HepG2 (cell line): ENCODE results near the gene DGCR8. TPM values are rescaled to one million over a fixed set of nuclear protein-coding genes. Genes with fewer than 3 reads are reported as not detected.
A peak's percentile ranks its signal among the peaks of the same experiment; 100 is the strongest.

ENCODE experiments used
- ATAC-seq: fragments of 200-7000 bp; cut with Tn5 transposase; 3 replicates; pipeline ENCODE4 v1.9.1; 2020; ENCODE audit warnings: mild to moderate bottlenecking, moderate library complexity
- BruUV-seq: library from RNA; stranded (reverse); fragments of 400-500 nt; replicated peaks from 2 replicates; lab custom pipeline; 2021; lab: Mats Ljungman, UMichigan
- CTCF ChIA-PET: fragments of 300-600 bp; formaldehyde crosslinking; extraction: SDS; loops from one replicate; lab custom pipeline; 2021; ENCODE audit warnings: low total read pairs, inconsistent platforms, low intra/inter-chr PET ratio; lab: Yijun Ruan, JAX
- POLR2A ChIA-PET: fragments of 350-600 bp; sonication (Branson Sonifier 250); formaldehyde crosslinking; loops from one replicate; lab custom pipeline; 2020; ENCODE audit warnings: antibody characterized with exemption, inconsistent platforms; lab: Yijun Ruan, JAX
- DNase-seq: peaks from one replicate; pipeline ENCODE4 v3.0.0-alpha.2; 2015; ENCODE audit warnings: low spot score
- FAIRE-seq: peaks from 3 replicates; lab custom pipeline; 2011; peaks lifted over from hg19 to GRCh38; lab: Jason Lieb, UNC
- H2AFZ ChIP-seq: one replicate; pipeline ENCODE4 v1.6.1; 2011; ENCODE audit warnings: low read length, inconsistent platforms
- H3K27ac ChIP-seq: fragments of 300-600 bp; 3 replicates; pipeline ENCODE4 v1.8.0; 2011; ENCODE audit warnings: mixed run types, mild to moderate bottlenecking, mixed read lengths, low read length, inconsistent platforms; ENCODE audit not compliant: insufficient read depth; ENCODE audit errors: extremely low read length
- H3K27me3 ChIP-seq, 2 experiments: fragments of 200-600 bp in 1 of 2; 2 replicates in 1 of 2; 3 replicates in 1 of 2; pipeline versions ENCODE4 v1.6.0 to v1.8.0; 2011; ENCODE audit warnings: low read length in 2 of 2, mild to moderate bottlenecking in 2 of 2, moderate library complexity in 2 of 2, inconsistent platforms in 1 of 2; ENCODE audit not compliant: insufficient read depth in 2 of 2, control insufficient read depth in 1 of 2
- H3K36me3 ChIP-seq, 2 experiments: fragments of 200-600 bp in 1 of 2; replicated peaks in 1 of 2; 2 replicates in 1 of 2; 3 replicates in 1 of 2; pipeline versions ENCODE4 v1.5.1 to v1.8.0; 2011; ENCODE audit warnings: low read length in 2 of 2, inconsistent platforms in 1 of 2; ENCODE audit not compliant: insufficient read depth in 2 of 2, control insufficient read depth in 1 of 2
- H3K4me1 ChIP-seq: 2 replicates; pipeline ENCODE4 v1.5.1; 2012; ENCODE audit warnings: low read length, inconsistent platforms; ENCODE audit not compliant: insufficient read depth
- H3K4me2 ChIP-seq: 2 replicates; pipeline ENCODE4 v1.6.0; 2011; ENCODE audit warnings: low read depth, low read length, inconsistent platforms
- H3K4me3 ChIP-seq, 3 experiments: fragments of 200-600 bp in 1 of 3; sonication (generic), shearing (Covaris generic) in 1 of 3; replicated peaks in 1 of 3; 2 replicates each; pipeline ENCODE4 v1.5.1; 2011 to 2016; ENCODE audit warnings: low read length in 3 of 3, inconsistent platforms in 2 of 3, low read depth in 2 of 3, mild to moderate bottlenecking in 2 of 3, control low read depth in 1 of 3, mixed read lengths in 1 of 3; ENCODE audit not compliant: insufficient read depth in 1 of 3
- H3K79me2 ChIP-seq: one replicate; pipeline ENCODE4 v1.6.1; 2011; ENCODE audit warnings: low read length, inconsistent platforms; ENCODE audit not compliant: insufficient read depth
- H3K9ac ChIP-seq: 2 replicates; pipeline ENCODE4 v1.6.0; 2011; ENCODE audit warnings: mild to moderate bottlenecking, low read depth, low read length, inconsistent platforms; ENCODE audit not compliant: insufficient read depth
- H3K9me3 ChIP-seq: 2 replicates; pipeline ENCODE4 v1.5.1; 2012; ENCODE audit warnings: mild to moderate bottlenecking, low read length
- H4K20me1 ChIP-seq: 2 replicates; pipeline ENCODE4 v1.6.0; 2011; ENCODE audit warnings: inconsistent platforms, mild to moderate bottlenecking, low read length, moderate library complexity; ENCODE audit not compliant: insufficient read depth
- BRF2 ChIP-seq: sonication (generic); formaldehyde crosslinking; IDR thresholded peaks from 2 replicates; pipeline ENCODE4 v1.8.1; 2022; ENCODE audit warnings: mild to moderate bottlenecking, missing genetic modification reagents
- GPN1 ChIP-seq: sonication (generic); formaldehyde crosslinking; IDR thresholded peaks from 2 replicates; pipeline ENCODE4 v1.5.1; 2020; ENCODE audit warnings: missing genetic modification reagents, borderline replicate concordance
- MTF1 ChIP-seq: sonication (generic); formaldehyde crosslinking; IDR thresholded peaks from 2 replicates; pipeline ENCODE4 v1.5.0; 2020; ENCODE audit warnings: missing genetic modification reagents
- SUZ12 ChIP-seq: fragments of 150-350 bp; IDR thresholded peaks from 2 replicates; pipeline ENCODE4 v1.6.1; 2014; ENCODE audit warnings: low read depth, low read length
- ZNF121 ChIP-seq: sonication (generic); formaldehyde crosslinking; IDR thresholded peaks from 2 replicates; pipeline ENCODE4 v1.5.0; 2020; ENCODE audit warnings: mild to moderate bottlenecking, missing genetic modification reagents
- ZNF407 ChIP-seq: sonication (generic); formaldehyde crosslinking; IDR thresholded peaks from one replicate; pipeline ENCODE4 v1.5.1; 2020; ENCODE audit warnings: mild to moderate bottlenecking, missing genetic modification reagents; ENCODE audit errors: not compliant biosample characterization
- WGBS: methylation state at CpG from one replicate; pipeline ENCODE4 v1.1.6; 2017; ENCODE audit warnings: low lambda C conversion rate; 5-methylcytosine and 5-hydroxymethylcytosine counted together
- in situ Hi-C: cut with HindIII; loops from 2 replicates; pipeline ENCODE4 v1.10.0; 2017; ENCODE audit warnings: low pct_unique_long_range_greater_than_20kb; ENCODE audit not compliant: extremely low pct_ligation_motif_present
- intact Hi-C: fragments of 100-400 bp; cut with micrococcal nuclease; formaldehyde crosslinking; loops from one replicate; pipeline ENCODE4 v1.10.0; 2022; ENCODE audit not compliant: unreplicated experiment
- polyA plus RNA-seq, 8 experiments: library from polyadenylated mRNA; depleted of rRNA in 3 of 8; stranded (reverse) in 7 of 8; unstranded in 1 of 8; fragments of >200 nt; fragmentation: Illumina TruSeq in 4 of 8; extraction: Trizol in 4 of 8; gene quantifications; 2 replicates each; pipeline versions ENCODE4 v1.2.1 to v1.2.3, GENCODE V29; 2011 to 2016; ENCODE audit warnings: low read depth in 4 of 8, missing spikeins in 1 of 8, mixed read lengths in 1 of 8; ENCODE audit not compliant: insufficient read depth in 1 of 8
- total RNA-seq, 5 experiments: library from RNA; depleted of rRNA; stranded (reverse); fragments of >200 nt; fragmentation: Illumina TruSeq; extraction: Trizol; gene quantifications; 2 replicates each; pipeline ENCODE4 v1.2.3, GENCODE V29; 2016; ENCODE audit warnings: low read depth in 1 of 5
- TF ChIP-seq, protein P1 (sequence below): sonication (generic); formaldehyde crosslinking; IDR thresholded peaks from 2 replicates; pipeline ENCODE4 v1.4.0; 2020; ENCODE audit warnings: missing genetic modification reagents

The DGCR8 gene
- total and polyA plus RNA-seq, 2 of the 13 experiments (the other 11 are each of a cell fraction or from before 2014, with no cell fraction given): 10.2 to 23.2 TPM

DNA sequence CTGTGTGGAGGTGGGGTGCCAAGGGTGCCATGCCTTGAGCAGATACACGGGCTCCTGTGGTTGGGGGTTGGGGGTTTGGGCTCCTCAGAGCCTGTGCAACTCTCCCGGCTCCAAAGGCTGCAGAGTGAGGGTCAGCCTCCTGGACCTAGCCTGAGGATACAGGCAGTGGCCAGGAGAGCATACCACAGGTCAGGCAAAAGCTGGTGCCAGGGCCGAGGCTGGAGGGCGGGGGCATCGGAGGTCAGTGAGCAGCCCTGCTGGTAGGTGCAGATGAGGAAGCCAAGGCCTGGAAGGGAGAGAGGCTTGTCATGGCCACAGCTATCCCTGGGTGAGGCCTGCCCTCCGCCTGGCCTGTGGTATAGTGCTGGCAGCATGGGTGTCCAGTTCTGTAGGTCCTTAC, 25.6 kb upstream of the DGCR8 start (continued):
- TF ChIP-seq GPN1 (CRISPR knock-in tag) (no peak), MTF1 (CRISPR knock-in tag) (no peak), ZNF407 (CRISPR knock-in tag) (no peak)

GRCh38 chr22:20055144-20055543, 24.9 kb upstream of the DGCR8 start:
- Histone ChIP-seq H3K79me2 (no peaks in the 10 kb centered on the region), H3K4me2 (no peak overlapping the region), H3K4me3 (no peak overlapping the region), H2AFZ (no peak overlapping the region), H3K27me3 (no peaks in the 10 kb centered on the region), H3K36me3 (peaks cover 2 to 19% of the 10 kb centered on the region in 2 experiments; a peak in 3 of 5 replicates), H3K4me1 (no peaks in the 10 kb centered on the region), H4K20me1 (no peaks in the 10 kb centered on the region), H3K9me3 (no peaks in the 10 kb centered on the region), H3K27ac (no peak overlapping the region), H3K9ac (no peak overlapping the region)
- DNase-seq: no peak
- in situ Hi-C loops: no loop called here
- ChIA-PET POLR2A (no interaction called here), CTCF (no interaction called here)
- intact Hi-C loops: no loop called here
- WGBS: 100% methylated on average over 2 of the region's 2 CpGs
- no peak for TF ChIP-seq BRF2 (CRISPR knock-in tag)
- no peak for TF ChIP-seq SUZ12
- peak; percentile 75 for TF ChIP-seq ZNF121
- TF ChIP-seq, protein P1, sequence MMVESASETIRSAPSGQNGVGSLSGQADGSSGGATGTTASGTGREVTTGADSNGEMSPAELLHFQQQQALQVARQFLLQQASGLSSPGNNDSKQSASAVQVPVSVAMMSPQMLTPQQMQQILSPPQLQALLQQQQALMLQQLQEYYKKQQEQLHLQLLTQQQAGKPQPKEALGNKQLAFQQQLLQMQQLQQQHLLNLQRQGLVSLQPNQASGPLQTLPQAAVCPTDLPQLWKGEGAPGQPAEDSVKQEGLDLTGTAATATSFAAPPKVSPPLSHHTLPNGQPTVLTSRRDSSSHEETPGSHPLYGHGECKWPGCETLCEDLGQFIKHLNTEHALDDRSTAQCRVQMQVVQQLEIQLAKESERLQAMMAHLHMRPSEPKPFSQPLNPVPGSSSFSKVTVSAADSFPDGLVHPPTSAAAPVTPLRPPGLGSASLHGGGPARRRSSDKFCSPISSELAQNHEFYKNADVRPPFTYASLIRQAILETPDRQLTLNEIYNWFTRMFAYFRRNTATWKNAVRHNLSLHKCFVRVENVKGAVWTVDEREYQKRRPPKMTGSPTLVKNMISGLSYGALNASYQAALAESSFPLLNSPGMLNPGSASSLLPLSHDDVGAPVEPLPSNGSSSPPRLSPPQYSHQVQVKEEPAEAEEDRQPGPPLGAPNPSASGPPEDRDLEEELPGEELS (CRISPR knock-in tag): no peak
- BruUV-seq: no TSS peak
- ATAC-seq: no peak
- FAIRE-seq: no peak
